Panc1 (cell line): ENCODE data around the gene WNT11. TPM values are rescaled to one million over a fixed set of nuclear protein-coding genes. Genes with fewer than 3 reads are reported as not detected.

Experiments used
- ATAC-seq: fragments of 200-7000 bp; cut with Tn5 transposase; 2 replicates; pipeline ENCODE4 v1.9.1; 2020; ENCODE audit warnings: mild to moderate bottlenecking, moderate library complexity
- BruUV-seq: library from RNA; stranded (reverse); fragments of 400-500 nt; replicated peaks from 2 replicates; lab custom pipeline; 2021; lab: Mats Ljungman, UMichigan
- CTCF ChIA-PET: fragments of 300-600 bp; sonication (Branson Sonifier 250); formaldehyde crosslinking; loops from one replicate; lab custom pipeline; 2022; ENCODE audit warnings: antibody characterized with exemption; lab: Charles Lee
- POLR2A ChIA-PET: fragments of 300-600 bp; sonication (Branson Sonifier 250); formaldehyde crosslinking; loops from one replicate; lab custom pipeline; 2022; ENCODE audit warnings: antibody characterized with exemption; lab: Charles Lee
- DNase-seq: peaks from one replicate; pipeline ENCODE4 v3.0.0-alpha.2; 2010; ENCODE audit warnings: low read depth, low spot score
- H3K27ac ChIP-seq: 2 replicates; pipeline ENCODE4 v1.5.1; 2011; ENCODE audit warnings: mild to moderate bottlenecking, low read length, inconsistent platforms
- H3K27me3 ChIP-seq: fragments of 200-500 bp; sonication (Bioruptor generic); 2 replicates; pipeline ENCODE4 v1.6.0; 2014; ENCODE audit warnings: low read length, inconsistent platforms; ENCODE audit not compliant: control insufficient read depth, insufficient read depth
- H3K36me3 ChIP-seq: fragments of 200-500 bp; sonication (Bioruptor generic); 2 replicates; pipeline ENCODE4 v1.5.1; 2014; ENCODE audit warnings: inconsistent platforms, mild to moderate bottlenecking, low read length, moderate library complexity; ENCODE audit not compliant: control insufficient read depth, insufficient read depth
- H3K4me1 ChIP-seq: 2 replicates; pipeline ENCODE4 v1.5.1; 2011; ENCODE audit warnings: inconsistent platforms, mild to moderate bottlenecking, low read length, moderate library complexity; ENCODE audit not compliant: control insufficient read depth, insufficient read depth
- H3K4me3 ChIP-seq, 2 experiments: 2 replicates each; pipeline ENCODE4 v1.5.1; 2011 to 2012; ENCODE audit warnings: low read depth in 2 of 2, low read length in 2 of 2, mild to moderate bottlenecking in 2 of 2, inconsistent platforms in 1 of 2, moderate library complexity in 1 of 2
- H3K9me3 ChIP-seq: fragments of 200-500 bp; sonication (Bioruptor generic); 2 replicates; pipeline ENCODE4 v1.5.1; 2014; ENCODE audit warnings: low read depth, mild to moderate bottlenecking, inconsistent platforms, low read length, moderate library complexity; ENCODE audit not compliant: control insufficient read depth, insufficient read depth
- POLR2AphosphoS5 ChIP-seq: IDR thresholded peaks from 2 replicates; pipeline ENCODE4 v1.6.1; 2012; ENCODE audit warnings: mild to moderate bottlenecking, low read depth, low read length, moderate library complexity
- SIN3A ChIP-seq: IDR thresholded peaks from 2 replicates; pipeline ENCODE4 v1.6.1; 2012; ENCODE audit warnings: low read depth, mild to moderate bottlenecking, low read length, moderate library complexity, borderline replicate concordance; ENCODE audit not compliant: insufficient read depth
- TCF7L2 ChIP-seq: IDR thresholded peaks from 2 replicates; pipeline ENCODE4 v1.6.1; 2011; ENCODE audit warnings: mild to moderate bottlenecking, low read depth, low read length, inconsistent platforms
- in situ Hi-C: cut with HindIII; loops from 2 replicates; pipeline ENCODE4 v1.10.0; 2016; ENCODE audit warnings: low sequenced_read_pairs, low pct_unique_long_range_greater_than_20kb
- intact Hi-C: fragments of 100-400 bp; cut with micrococcal nuclease; formaldehyde crosslinking; loops from one replicate; pipeline ENCODE4 v1.10.0; 2022; ENCODE audit not compliant: unreplicated experiment
- total RNA-seq: library from RNA; stranded (reverse); gene quantifications from one replicate; pipeline ENCODE4 v1.2.1, GENCODE V29; 2021; ENCODE audit not compliant: unreplicated experiment
- TF ChIP-seq, protein P1 (sequence below): fragments of 450-650 bp; IDR thresholded peaks from 2 replicates; pipeline ENCODE4 v1.5.1; 2017; ENCODE audit warnings: mild to moderate bottlenecking
- TF ChIP-seq, protein P2 (sequence below), 2 experiments: IDR thresholded peaks; 2 replicates each; pipeline ENCODE4 v1.6.1; 2011 to 2012; ENCODE audit warnings: low read depth in 2 of 2, control low read depth in 1 of 2, low read length in 1 of 2, mild to moderate bottlenecking in 1 of 2, moderate library complexity in 1 of 2; ENCODE audit not compliant: insufficient read depth in 1 of 2

The WNT11 gene
- total RNA-seq, 1 experiment from 2014 or later = 1.1 TPM

- H3K36me3 ChIP-seq = no peaks in the 10 kb centered on the region
- no peaks in the 10 kb centered on the region for H3K27me3 ChIP-seq
- H3K4me3 ChIP-seq = no peak overlapping the region
- no peak overlapping the region for H3K27ac ChIP-seq
- no TSS peak for BruUV-seq
- ATAC-seq (no peak), DNase-seq (no peak)
- intact Hi-C loops = no loop called here
- TF ChIP-seq SIN3A (no peak), TCF7L2 (no peak), POLR2AphosphoS5 (no peak)
- TF ChIP-seq, protein P1, sequence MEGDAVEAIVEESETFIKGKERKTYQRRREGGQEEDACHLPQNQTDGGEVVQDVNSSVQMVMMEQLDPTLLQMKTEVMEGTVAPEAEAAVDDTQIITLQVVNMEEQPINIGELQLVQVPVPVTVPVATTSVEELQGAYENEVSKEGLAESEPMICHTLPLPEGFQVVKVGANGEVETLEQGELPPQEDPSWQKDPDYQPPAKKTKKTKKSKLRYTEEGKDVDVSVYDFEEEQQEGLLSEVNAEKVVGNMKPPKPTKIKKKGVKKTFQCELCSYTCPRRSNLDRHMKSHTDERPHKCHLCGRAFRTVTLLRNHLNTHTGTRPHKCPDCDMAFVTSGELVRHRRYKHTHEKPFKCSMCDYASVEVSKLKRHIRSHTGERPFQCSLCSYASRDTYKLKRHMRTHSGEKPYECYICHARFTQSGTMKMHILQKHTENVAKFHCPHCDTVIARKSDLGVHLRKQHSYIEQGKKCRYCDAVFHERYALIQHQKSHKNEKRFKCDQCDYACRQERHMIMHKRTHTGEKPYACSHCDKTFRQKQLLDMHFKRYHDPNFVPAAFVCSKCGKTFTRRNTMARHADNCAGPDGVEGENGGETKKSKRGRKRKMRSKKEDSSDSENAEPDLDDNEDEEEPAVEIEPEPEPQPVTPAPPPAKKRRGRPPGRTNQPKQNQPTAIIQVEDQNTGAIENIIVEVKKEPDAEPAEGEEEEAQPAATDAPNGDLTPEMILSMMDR = no peak
- TF ChIP-seq, protein P2, sequence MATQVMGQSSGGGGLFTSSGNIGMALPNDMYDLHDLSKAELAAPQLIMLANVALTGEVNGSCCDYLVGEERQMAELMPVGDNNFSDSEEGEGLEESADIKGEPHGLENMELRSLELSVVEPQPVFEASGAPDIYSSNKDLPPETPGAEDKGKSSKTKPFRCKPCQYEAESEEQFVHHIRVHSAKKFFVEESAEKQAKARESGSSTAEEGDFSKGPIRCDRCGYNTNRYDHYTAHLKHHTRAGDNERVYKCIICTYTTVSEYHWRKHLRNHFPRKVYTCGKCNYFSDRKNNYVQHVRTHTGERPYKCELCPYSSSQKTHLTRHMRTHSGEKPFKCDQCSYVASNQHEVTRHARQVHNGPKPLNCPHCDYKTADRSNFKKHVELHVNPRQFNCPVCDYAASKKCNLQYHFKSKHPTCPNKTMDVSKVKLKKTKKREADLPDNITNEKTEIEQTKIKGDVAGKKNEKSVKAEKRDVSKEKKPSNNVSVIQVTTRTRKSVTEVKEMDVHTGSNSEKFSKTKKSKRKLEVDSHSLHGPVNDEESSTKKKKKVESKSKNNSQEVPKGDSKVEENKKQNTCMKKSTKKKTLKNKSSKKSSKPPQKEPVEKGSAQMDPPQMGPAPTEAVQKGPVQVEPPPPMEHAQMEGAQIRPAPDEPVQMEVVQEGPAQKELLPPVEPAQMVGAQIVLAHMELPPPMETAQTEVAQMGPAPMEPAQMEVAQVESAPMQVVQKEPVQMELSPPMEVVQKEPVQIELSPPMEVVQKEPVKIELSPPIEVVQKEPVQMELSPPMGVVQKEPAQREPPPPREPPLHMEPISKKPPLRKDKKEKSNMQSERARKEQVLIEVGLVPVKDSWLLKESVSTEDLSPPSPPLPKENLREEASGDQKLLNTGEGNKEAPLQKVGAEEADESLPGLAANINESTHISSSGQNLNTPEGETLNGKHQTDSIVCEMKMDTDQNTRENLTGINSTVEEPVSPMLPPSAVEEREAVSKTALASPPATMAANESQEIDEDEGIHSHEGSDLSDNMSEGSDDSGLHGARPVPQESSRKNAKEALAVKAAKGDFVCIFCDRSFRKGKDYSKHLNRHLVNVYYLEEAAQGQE (IDR thresholded peaks at IDR 0.05; ENCODE audit: insufficient read depth in 1 of 2, low read depth in 2 of 2, low read length in 1 of 2) = no peak
- POLR2A ChIA-PET = no interaction called here
- in situ Hi-C loops = no loop called here
- CTCF ChIA-PET = no interaction called here
- no peaks in the 10 kb centered on the region for H3K4me1 ChIP-seq
- no peaks in the 10 kb centered on the region for H3K9me3 ChIP-seq
Observed at GRCh38 chr11:76189682-76190081, 16.6 kb downstream of the WNT11 start.

DNA sequence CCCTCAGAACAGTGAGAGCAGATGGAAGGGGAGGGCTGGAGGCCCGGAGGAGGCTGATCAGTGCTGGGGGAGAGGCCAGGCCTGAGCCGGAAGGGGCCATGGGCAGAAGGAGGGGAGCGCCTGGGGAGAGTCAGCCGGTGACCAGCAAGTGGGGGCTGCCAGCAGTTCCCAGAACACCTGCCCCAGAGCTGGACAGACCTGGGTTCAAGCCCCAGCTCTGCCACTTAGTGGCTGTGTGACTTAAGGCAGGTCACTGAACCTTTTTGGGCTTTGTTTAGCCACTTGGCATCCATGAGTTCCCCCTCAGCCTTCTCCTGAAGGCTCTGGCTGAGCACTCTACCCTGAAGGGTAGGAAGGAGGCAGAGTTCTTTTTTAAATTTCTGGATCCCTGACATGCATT is 17.4 kb downstream of the WNT11 start:
- ATAC-seq (no peak), DNase-seq (no peak)
- in situ Hi-C loops = no loop called here
- ChIA-PET CTCF (no interaction called here), POLR2A (no interaction called here)
- Histone ChIP-seq H3K36me3 (no peaks in the 10 kb centered on the region), H3K9me3 (no peaks in the 10 kb centered on the region), H3K27me3 (no peaks in the 10 kb centered on the region), H3K4me3 (no peak overlapping the region), H3K27ac (no peak overlapping the region), H3K4me1 (no peaks in the 10 kb centered on the region)
- TF ChIP-seq POLR2AphosphoS5 (no peak), TCF7L2 (no peak), SIN3A (no peak)
- TF ChIP-seq, protein P1 = no peak
- TF ChIP-seq, protein P2 (IDR thresholded peaks at IDR 0.05; ENCODE audit: insufficient read depth in 1 of 2, low read depth in 2 of 2, low read length in 1 of 2) = no peak
- BruUV-seq = no TSS peak
- intact Hi-C loops = no loop called here
